ENCODE results near the gene CDKAL1.

The CDKAL1 gene

DNA sequence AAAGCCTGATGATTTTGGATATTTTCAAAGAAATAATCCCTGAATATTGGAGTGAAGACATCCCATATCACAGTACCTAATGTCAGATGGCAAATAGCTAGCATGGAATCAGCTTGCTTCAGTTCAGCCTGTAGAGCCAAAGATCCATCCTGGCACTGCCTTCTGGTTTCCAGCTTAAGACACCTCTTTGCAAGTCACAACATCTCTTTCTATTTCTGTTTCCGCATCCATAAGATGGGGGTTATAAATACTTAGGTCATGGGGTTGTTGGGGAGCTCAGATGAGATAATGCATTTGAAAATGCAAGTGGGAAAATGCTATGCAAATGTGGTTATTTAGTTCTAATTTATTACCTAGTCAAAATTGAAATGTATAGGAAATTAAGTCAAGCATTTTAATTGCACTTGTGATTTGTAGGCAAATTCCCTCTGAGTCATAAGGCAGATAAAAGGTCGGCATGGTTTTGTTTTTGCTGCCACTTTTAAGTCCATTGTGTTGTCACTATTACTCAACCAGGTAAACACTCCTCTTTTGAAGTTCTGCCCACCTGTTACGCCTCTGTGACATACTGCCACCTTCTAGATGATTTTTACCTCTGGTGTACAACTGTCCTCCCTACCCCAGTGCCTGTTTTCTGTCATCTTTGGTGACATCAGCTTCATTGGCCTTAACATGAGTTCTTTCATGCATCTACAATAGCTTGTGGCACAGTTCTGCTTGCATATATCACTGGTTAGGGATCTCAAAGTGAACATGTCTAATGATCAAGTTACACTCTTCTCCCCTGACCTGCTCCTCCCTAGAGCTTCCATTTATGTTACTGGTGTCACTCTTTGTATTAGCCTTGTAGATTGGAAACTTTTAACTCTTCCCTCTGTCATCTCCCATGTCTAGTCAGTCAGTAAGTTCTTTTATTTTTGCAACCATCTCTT is 96.6 kb downstream of the CDKAL1 start:
- Histone ChIP-seq H3K14ac (ENCODE audit: low read length in 2 of 2) (no peak overlapping the region), H4K91ac (ENCODE audit: low read length) (no peak overlapping the region), H3K36me3 (ENCODE audit: control insufficient read depth in 1 of 2, insufficient read depth in 2 of 2, low read depth in 1 of 2, low read length in 2 of 2) (no peaks in the 10 kb centered on the region), H3K4me3 (ENCODE audit: insufficient read depth in 1 of 2, low read depth in 1 of 2, low read length in 2 of 2) (no peak overlapping the region), H3K18ac (ENCODE audit: low read depth in 1 of 2, low read length in 2 of 2) (no peak overlapping the region), H3K27me3 (ENCODE audit: control insufficient read depth in 1 of 2, insufficient read depth in 1 of 2, low read length in 2 of 2) (no peaks in the 10 kb centered on the region), H2BK12ac (ENCODE audit: low read length in 2 of 2) (no peak overlapping the region), H2BK120ac (ENCODE audit: low read depth, low read length) (no peak overlapping the region), H3K79me1 (replicated peaks; ENCODE audit: low read length, poor library complexity, severe bottlenecking) (peaks cover 7% of the 10 kb centered on the region), H3K9ac (ENCODE audit: low read length) (no peak overlapping the region), H3K4me1 (ENCODE audit: control insufficient read depth, insufficient read depth, low read depth, low read length) (no peaks in the 10 kb centered on the region), H3K9me3 (ENCODE audit: control insufficient read depth, low read length) (no peaks in the 10 kb centered on the region), H2AFZ (ENCODE audit: low read depth, low read length) (no peak overlapping the region), H4K8ac (ENCODE audit: low read length) (no peak overlapping the region), H3K27ac (ENCODE audit: low read length, poor library complexity, severe bottlenecking) (no peak overlapping the region), H3K4me2 (ENCODE audit: low read length, poor library complexity, severe bottlenecking) (no peak overlapping the region), H2BK5ac (ENCODE audit: low read depth, low read length, poor library complexity, severe bottlenecking) (no peak overlapping the region), H3K4ac (ENCODE audit: low read depth in 1 of 2, low read length in 2 of 2) (no peak overlapping the region), H3K23ac (ENCODE audit: low read length in 2 of 2) (no peak overlapping the region), H2AK5ac (ENCODE audit: low read length, severe bottlenecking) (no peak overlapping the region), H2BK15ac (ENCODE audit: low read depth, poor library complexity, severe bottlenecking) (no peak overlapping the region)
- WGBS = 82% methylated on average over 3 of the region's 3 CpGs
- DNase-seq = no peak

DNA sequence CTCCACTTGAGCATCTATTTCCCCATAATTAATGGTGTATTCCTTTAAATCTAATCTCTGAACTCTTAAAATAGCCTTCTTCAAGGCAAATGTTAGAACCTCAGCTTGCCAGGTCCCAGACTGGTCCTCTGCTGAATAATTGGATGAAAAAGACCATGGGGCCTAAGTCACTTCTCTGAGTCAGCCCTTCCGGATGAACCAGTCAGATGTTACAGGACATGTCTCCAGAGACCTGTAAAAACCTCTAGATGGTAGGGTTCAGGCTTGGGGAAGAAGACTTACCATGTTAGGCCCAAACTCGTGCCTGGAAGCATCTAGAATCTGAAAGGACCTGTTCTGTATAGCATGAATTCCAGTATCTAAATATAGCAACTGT is 97.3 kb downstream of the CDKAL1 start:
- no peak overlapping the region for H3K18ac ChIP-seq (ENCODE audit: low read depth in 1 of 2, low read length in 2 of 2)
- H3K27me3 ChIP-seq (ENCODE audit: control insufficient read depth in 1 of 2, insufficient read depth in 1 of 2, low read length in 2 of 2) = no peaks in the 10 kb centered on the region
- no peak overlapping the region for H2BK12ac ChIP-seq (ENCODE audit: low read length in 2 of 2)
- WGBS = 81% methylated on average over 1 of the region's 2 CpGs
- H3K4me1 ChIP-seq (ENCODE audit: control insufficient read depth, insufficient read depth, low read depth, low read length) = no peaks in the 10 kb centered on the region
- H3K27ac ChIP-seq (ENCODE audit: low read length, poor library complexity, severe bottlenecking) = no peak overlapping the region
- H4K8ac ChIP-seq (ENCODE audit: low read length) = no peak overlapping the region
- H4K91ac ChIP-seq (ENCODE audit: low read length) = no peak overlapping the region
- no peak overlapping the region for H2BK5ac ChIP-seq (ENCODE audit: low read depth, low read length, poor library complexity, severe bottlenecking)
- no peak overlapping the region for H3K4me2 ChIP-seq (ENCODE audit: low read length, poor library complexity, severe bottlenecking)
- peaks cover 10% of the 10 kb centered on the region for H3K79me1 ChIP-seq (replicated peaks; ENCODE audit: low read length, poor library complexity, severe bottlenecking)
- H2AK5ac ChIP-seq (ENCODE audit: low read length, severe bottlenecking) = no peak overlapping the region
- H3K36me3 ChIP-seq (ENCODE audit: control insufficient read depth in 1 of 2, insufficient read depth in 2 of 2, low read depth in 1 of 2, low read length in 2 of 2) = no peaks in the 10 kb centered on the region
- H2BK15ac ChIP-seq (ENCODE audit: low read depth, poor library complexity, severe bottlenecking) = no peak overlapping the region
- H2AFZ ChIP-seq (ENCODE audit: low read depth, low read length) = no peak overlapping the region
- no peaks in the 10 kb centered on the region for H3K9me3 ChIP-seq (ENCODE audit: control insufficient read depth, low read length)
- H2BK120ac ChIP-seq (ENCODE audit: low read depth, low read length) = no peak overlapping the region
- DNase-seq = no peak
- H3K14ac ChIP-seq (ENCODE audit: low read length in 2 of 2) = no peak overlapping the region
- no peak overlapping the region for H3K4ac ChIP-seq (ENCODE audit: low read depth in 1 of 2, low read length in 2 of 2)
- H3K23ac ChIP-seq (ENCODE audit: low read length in 2 of 2) = no peak overlapping the region
- no peak overlapping the region for H3K4me3 ChIP-seq (ENCODE audit: insufficient read depth in 1 of 2, low read depth in 1 of 2, low read length in 2 of 2)
- no peak overlapping the region for H3K9ac ChIP-seq (ENCODE audit: low read length)

DNA sequence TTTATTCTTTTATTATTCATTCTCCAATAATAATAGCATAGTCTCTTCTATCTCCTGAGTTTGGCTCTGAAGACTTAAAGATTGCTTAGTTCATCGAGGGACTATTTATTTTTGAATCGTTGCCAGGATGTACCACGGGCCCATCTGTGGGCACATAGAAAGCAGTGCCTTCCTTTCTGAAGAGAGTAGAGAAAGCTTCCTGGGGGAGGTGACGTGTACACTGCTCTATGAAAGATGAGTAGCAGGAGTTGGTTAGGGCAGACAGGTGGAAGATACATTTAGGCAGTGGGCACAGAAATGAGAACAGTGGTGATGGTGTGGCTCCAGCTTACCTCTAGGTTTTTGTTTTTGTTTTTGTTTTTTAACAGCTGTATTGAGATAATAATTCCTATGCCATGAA is 98.4 kb downstream of the CDKAL1 start:
- H2AFZ ChIP-seq (ENCODE audit: low read depth, low read length) = no peak overlapping the region
- peaks cover 11% of the 10 kb centered on the region for H3K79me1 ChIP-seq (replicated peaks; ENCODE audit: low read length, poor library complexity, severe bottlenecking)
- H3K4me3 ChIP-seq (ENCODE audit: insufficient read depth in 1 of 2, low read depth in 1 of 2, low read length in 2 of 2) = no peak overlapping the region
- no peaks in the 10 kb centered on the region for H3K27me3 ChIP-seq (ENCODE audit: control insufficient read depth in 1 of 2, insufficient read depth in 1 of 2, low read length in 2 of 2)
- no peak overlapping the region for H3K18ac ChIP-seq (ENCODE audit: low read depth in 1 of 2, low read length in 2 of 2)
- H3K4ac ChIP-seq (ENCODE audit: low read depth in 1 of 2, low read length in 2 of 2) = no peak overlapping the region
- H2AK5ac ChIP-seq (ENCODE audit: low read length, severe bottlenecking) = no peak overlapping the region
- no peaks in the 10 kb centered on the region for H3K9me3 ChIP-seq (ENCODE audit: control insufficient read depth, low read length)
- no peak for DNase-seq
- no peak overlapping the region for H3K14ac ChIP-seq (ENCODE audit: low read length in 2 of 2)
- no peak overlapping the region for H2BK12ac ChIP-seq (ENCODE audit: low read length in 2 of 2)
- H3K36me3 ChIP-seq (ENCODE audit: control insufficient read depth in 1 of 2, insufficient read depth in 2 of 2, low read depth in 1 of 2, low read length in 2 of 2) = no peaks in the 10 kb centered on the region
- no peak overlapping the region for H2BK5ac ChIP-seq (ENCODE audit: low read depth, low read length, poor library complexity, severe bottlenecking)
- H3K9ac ChIP-seq (ENCODE audit: low read length) = no peak overlapping the region
- H4K8ac ChIP-seq (ENCODE audit: low read length) = no peak overlapping the region
- H3K4me2 ChIP-seq (ENCODE audit: low read length, poor library complexity, severe bottlenecking) = no peak overlapping the region
- no peaks in the 10 kb centered on the region for H3K4me1 ChIP-seq (ENCODE audit: control insufficient read depth, insufficient read depth, low read depth, low read length)
- H3K27ac ChIP-seq (ENCODE audit: low read length, poor library complexity, severe bottlenecking) = no peak overlapping the region
- H2BK120ac ChIP-seq (ENCODE audit: low read depth, low read length) = no peak overlapping the region
- H4K91ac ChIP-seq (ENCODE audit: low read length) = no peak overlapping the region
- H2BK15ac ChIP-seq (ENCODE audit: low read depth, poor library complexity, severe bottlenecking) = no peak overlapping the region
- WGBS = 92% methylated on average over 4 of the region's 4 CpGs
- no peak overlapping the region for H3K23ac ChIP-seq (ENCODE audit: low read length in 2 of 2)

DNA sequence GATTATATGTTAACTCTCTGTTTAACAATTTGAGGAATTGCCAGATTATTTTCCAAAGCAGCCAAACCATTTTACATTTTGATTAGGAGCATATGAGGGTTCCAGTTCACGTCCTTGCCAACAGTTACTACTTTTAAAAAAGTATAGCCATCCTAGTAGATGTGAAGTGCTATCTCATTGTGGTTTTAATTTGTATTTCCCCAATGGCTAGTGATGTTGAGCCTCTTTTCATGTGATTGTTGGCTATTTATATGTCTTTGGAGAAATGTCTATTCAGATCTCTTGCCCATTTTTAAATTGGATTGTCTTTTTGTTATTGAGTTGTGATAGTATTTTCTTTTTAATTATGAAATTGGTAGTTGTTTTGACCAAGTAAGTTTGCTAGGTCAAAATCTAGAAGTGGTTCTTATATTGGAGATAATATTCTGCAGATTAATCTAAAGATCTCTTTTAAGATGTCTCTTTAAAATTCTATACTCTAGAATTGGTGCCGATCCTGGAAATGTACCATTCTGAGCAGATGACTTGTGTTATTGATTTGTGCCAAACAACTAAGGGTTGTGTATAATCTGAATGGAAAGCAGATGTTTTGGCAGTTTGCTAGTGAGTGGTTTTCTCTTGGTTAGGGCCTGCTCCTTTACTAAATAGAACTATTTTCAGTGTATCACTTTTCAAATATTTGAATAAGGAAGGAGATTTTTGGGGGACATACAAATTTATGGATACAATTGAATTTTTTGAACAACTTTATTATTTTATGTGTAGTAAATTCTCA is 99.5 kb downstream of the CDKAL1 start:
- Histone ChIP-seq H4K8ac (ENCODE audit: low read length) (no peak overlapping the region), H2BK120ac (ENCODE audit: low read depth, low read length) (no peak overlapping the region), H3K9ac (ENCODE audit: low read length) (peak overlapping the region; percentile 56), H2BK15ac (ENCODE audit: low read depth, poor library complexity, severe bottlenecking) (no peak overlapping the region), H2AK5ac (ENCODE audit: low read length, severe bottlenecking) (no peak overlapping the region), H3K4ac (ENCODE audit: low read depth in 1 of 2, low read length in 2 of 2) (no peak overlapping the region), H4K91ac (ENCODE audit: low read length) (no peak overlapping the region), H3K27me3 (ENCODE audit: control insufficient read depth in 1 of 2, insufficient read depth in 1 of 2, low read length in 2 of 2) (no peaks in the 10 kb centered on the region), H2BK12ac (ENCODE audit: low read length in 2 of 2) (no peak overlapping the region), H3K27ac (ENCODE audit: low read length, poor library complexity, severe bottlenecking) (no peak overlapping the region), H3K4me1 (ENCODE audit: control insufficient read depth, insufficient read depth, low read depth, low read length) (no peaks in the 10 kb centered on the region), H3K4me2 (ENCODE audit: low read length, poor library complexity, severe bottlenecking) (no peak overlapping the region), H3K23ac (ENCODE audit: low read length in 2 of 2) (no peak overlapping the region), H3K4me3 (ENCODE audit: insufficient read depth in 1 of 2, low read depth in 1 of 2, low read length in 2 of 2) (no peak overlapping the region), H2BK5ac (ENCODE audit: low read depth, low read length, poor library complexity, severe bottlenecking) (no peak overlapping the region), H3K14ac (ENCODE audit: low read length in 2 of 2) (no peak overlapping the region), H3K9me3 (ENCODE audit: control insufficient read depth, low read length) (no peaks in the 10 kb centered on the region), H2AFZ (ENCODE audit: low read depth, low read length) (no peak overlapping the region), H3K36me3 (ENCODE audit: control insufficient read depth in 1 of 2, insufficient read depth in 2 of 2, low read depth in 1 of 2, low read length in 2 of 2) (no peaks in the 10 kb centered on the region), H3K18ac (ENCODE audit: low read depth in 1 of 2, low read length in 2 of 2) (no peak overlapping the region), H3K79me1 (replicated peaks; ENCODE audit: low read length, poor library complexity, severe bottlenecking) (peaks cover 13% of the 10 kb centered on the region)
- no peak for DNase-seq
- WGBS = 100% methylated on average over 1 of the region's 2 CpGs

All from mesenchymal stem cell (in vitro differentiated cells and primary cell).